KBM-7 (cell line): ENCODE measurements around the gene ZNF552.
"Not testable (repeated sequence)": the region's sequence is repeated elsewhere in the genome, so short reads cannot be mapped to it uniquely, and the experiment has no call there.

Experiments used
- DNase-seq: peaks from one replicate; pipeline ENCODE4 v3.0.0-alpha.2; 2015
- in situ Hi-C: fragments of 300-500 bp; cut with MboI; formaldehyde crosslinking; loops from 2 replicates; pipeline ENCODE4 v1.14.3; 2020; ENCODE audit warnings: low sequenced_read_pairs, low pct_unique_long_range_greater_than_20kb, mixed read lengths

The ZNF552 gene

GRCh38 chr19:57814505-57815246 is at the start of gene ZNF552:
ZNF552 (minus strand) TSS chr19:57814913; CDS start chr19:57814743, 170 bp downstream.
- in situ Hi-C loops: no loop called here
- DNase-seq: peak; percentile 88

GRCh38 chr19:57862351-57862750 is 47.6 kb upstream of the ZNF552 start:
- DNase-seq, in situ Hi-C loops: not testable (repeated sequence)

- in situ Hi-C loops, DNase-seq: not testable (repeated sequence)
Observed at GRCh38 chr19:57854117-57854516, 39.4 kb upstream of the ZNF552 start.

- DNase-seq, in situ Hi-C loops: not testable (repeated sequence)
Observed at GRCh38 chr19:57851812-57852603, 37.3 kb upstream of the ZNF552 start.

- in situ Hi-C loops: no loop called here
- peak; percentile 15 for DNase-seq
Observed at GRCh38 chr19:57850553-57851017, 35.9 kb upstream of the ZNF552 start.

- in situ Hi-C loops: not testable (repeated sequence)
- peak; percentile 75 for DNase-seq
Observed at GRCh38 chr19:57849666-57850473, 35.2 kb upstream of the ZNF552 start, which contains the start of gene ZNF587. ZNF587 (plus strand) TSS chr19:57849859; CDS start chr19:57850039, 180 bp downstream.

GRCh38 chr19:57849162-57849665 is 34.5 kb upstream of the ZNF552 start:
- in situ Hi-C loops: not testable (repeated sequence)

GRCh38 chr19:57847164-57847563 is 32.5 kb upstream of the ZNF552 start:
- DNase-seq, in situ Hi-C loops: not testable (repeated sequence)

More at GRCh38 chr19:57849162-57849665, 34.5 kb upstream of the ZNF552 start:
- not testable (repeated sequence) for DNase-seq

GRCh38 chr19:57841122-57841763 is 26.5 kb upstream of the ZNF552 start:
- no peak for DNase-seq

GRCh38 chr19:57838622-57839191 is 24.0 kb upstream of the ZNF552 start:
- DNase-seq, in situ Hi-C loops: not testable (repeated sequence)

More at GRCh38 chr19:57841122-57841763, 26.5 kb upstream of the ZNF552 start:
- in situ Hi-C loops: no loop called here

GRCh38 chr19:57836991-57837390 is 22.3 kb upstream of the ZNF552 start:
- DNase-seq, in situ Hi-C loops: not testable (repeated sequence)

- DNase-seq: no peak
- in situ Hi-C loops: no loop called here
Observed at GRCh38 chr19:57830071-57830602, 15.4 kb upstream of the ZNF552 start, which contains the start of gene ZNF587B. ZNF587B (plus strand) TSS chr19:57830299; CDS start chr19:57830529, 230 bp downstream.

GRCh38 chr19:57829316-57829715 is 14.6 kb upstream of the ZNF552 start:
- DNase-seq: no peak
- in situ Hi-C loops: no loop called here

GRCh38 chr19:57825511-57825910 is 10.8 kb upstream of the ZNF552 start:
- DNase-seq: no peak
- in situ Hi-C loops: no loop called here

- in situ Hi-C loops, DNase-seq: not testable (repeated sequence)
Observed at GRCh38 chr19:57823608-57824007, 8.9 kb upstream of the ZNF552 start.

- DNase-seq, in situ Hi-C loops: not testable (repeated sequence)
Observed at GRCh38 chr19:57823155-57823554, 8.4 kb upstream of the ZNF552 start.

GRCh38 chr19:57821501-57821900 is 6.8 kb upstream of the ZNF552 start:
- in situ Hi-C loops, DNase-seq: not testable (repeated sequence)

GRCh38 chr19:57821095-57821494 is 6.4 kb upstream of the ZNF552 start:
- in situ Hi-C loops, DNase-seq: not testable (repeated sequence)
